Activated CD4-positive, alpha-beta T cell treated with anti-CD3 and anti-CD28 coated beads for 36 hours (primary cell): ENCODE results near the gene GUCA1A. TPM values are rescaled to one million over a fixed set of nuclear protein-coding genes. Genes with fewer than 3 reads are reported as not detected.
"Not testable (repeated sequence)": the region's sequence is repeated elsewhere in the genome, so short reads cannot be mapped to it uniquely, and the experiment has no call there.

Experiments used
- ATAC-seq: fragments of 200-7000 bp; cut with Tn5 transposase; one replicate; pipeline ENCODE4 v1.10.0; 2021; ENCODE audit warnings: mild to moderate bottlenecking, moderate library complexity
- CTCF ChIA-PET: fragments of 350-600 bp; sonication (Branson Sonifier 250); formaldehyde crosslinking; loops from one replicate; lab custom pipeline; 2021; ENCODE audit warnings: antibody characterized with exemption; lab: Charles Lee
- POLR2A ChIA-PET: fragments of 350-600 bp; sonication (Branson Sonifier 250); formaldehyde crosslinking; loops from one replicate; lab custom pipeline; 2021; ENCODE audit warnings: antibody characterized with exemption, inconsistent platforms; lab: Charles Lee
- DNase-seq: peaks from one replicate; pipeline ENCODE4 v3.0.0-alpha.2; 2020
- H3K27ac Mint-ChIP-seq: one replicate; pipeline ENCODE4 v1.8.0; 2021; ENCODE audit warnings: mixed read lengths
- H3K27me3 Mint-ChIP-seq: one replicate; pipeline ENCODE4 v1.8.0; 2021; ENCODE audit warnings: mixed read lengths
- H3K36me3 Mint-ChIP-seq: one replicate; pipeline ENCODE4 v1.8.0; 2021; ENCODE audit warnings: low read depth, mixed read lengths
- H3K4me1 Mint-ChIP-seq: one replicate; pipeline ENCODE4 v1.8.0; 2021; ENCODE audit warnings: mixed read lengths
- H3K4me3 Mint-ChIP-seq: one replicate; pipeline ENCODE4 v1.8.0; 2021; ENCODE audit warnings: mild to moderate bottlenecking, moderate library complexity, mixed read lengths
- H3K9me3 Mint-ChIP-seq: one replicate; pipeline ENCODE4 v1.8.0; 2021; ENCODE audit warnings: low read depth, mixed read lengths
- intact Hi-C, 2 experiments: fragments of 100-400 bp; cut with DNase I in 1 of 2; cut with micrococcal nuclease in 1 of 2; formaldehyde crosslinking; loops; one replicate each; pipeline versions ENCODE4 v1.14.2 to v1.15.1; 2022 to 2024; cut with DNase I, micrococcal nuclease
- total RNA-seq, 2 experiments: library from RNA; stranded (reverse); gene quantifications; one replicate each; pipeline ENCODE4 v1.2.3, GENCODE V29; 2021

GUCA1A gene
- total RNA-seq, 2 experiments from 2014 or later = not detected

- H3K36me3 Mint-ChIP-seq = peaks cover 6% of the 10 kb centered on the region
- H3K27me3 Mint-ChIP-seq = no peaks in the 10 kb centered on the region
- H3K9me3 Mint-ChIP-seq = no peaks in the 10 kb centered on the region
- peaks cover 2% of the 10 kb centered on the region for H3K4me1 Mint-ChIP-seq
- ChIA-PET POLR2A (no interaction called here), CTCF (interaction anchor here (0.6 to 1.6 kb wide), 3 partner anchors 17 to 311 kb away, joined by 3 read pairs; no protein-coding TSS in a partner anchor)
- no peak for DNase-seq
- intact Hi-C loops = no loop called here
- H3K4me3 Mint-ChIP-seq = no peak overlapping the region
- no peak overlapping the region for H3K27ac Mint-ChIP-seq
- ATAC-seq = no peak
Observed at GRCh38 chr6:42195415-42195814, 22.3 kb downstream of the GUCA1A start.

GRCh38 chr6:42197555-42198362 lies 24.6 kb downstream of the GUCA1A start:
- peak; percentile 37 for DNase-seq
- intact Hi-C loops = no loop called here
- H3K36me3 Mint-ChIP-seq = peaks cover 10% of the 10 kb centered on the region

GRCh38 chr6:42199106-42199981 lies 26.2 kb downstream of the GUCA1A start:
- H3K9me3 Mint-ChIP-seq = no peaks in the 10 kb centered on the region
- H3K36me3 Mint-ChIP-seq = peaks cover 10% of the 10 kb centered on the region
- peaks cover 2% of the 10 kb centered on the region for H3K4me1 Mint-ChIP-seq
- no peak overlapping the region for H3K4me3 Mint-ChIP-seq
- no peaks in the 10 kb centered on the region for H3K27me3 Mint-ChIP-seq
- ChIA-PET CTCF (interaction anchor here (0.7 to 1.7 kb wide), 3 partner anchors 15 to 348 kb away, joined by 3 to 6 read pairs (median 3); no protein-coding TSS in a partner anchor), POLR2A (no interaction called here)
- DNase-seq (no peak), ATAC-seq (peak; percentile 65)
- intact Hi-C loops = no loop called here
- no peak overlapping the region for H3K27ac Mint-ChIP-seq

More at GRCh38 chr6:42197555-42198362, 24.6 kb downstream of the GUCA1A start:
- Mint-ChIP-seq H3K4me1 (peaks cover 2% of the 10 kb centered on the region), H3K27me3 (no peaks in the 10 kb centered on the region), H3K9me3 (no peaks in the 10 kb centered on the region), H3K27ac (no peak overlapping the region), H3K4me3 (no peak overlapping the region)
- ChIA-PET CTCF (interaction anchor here (0.6 kb wide), 1 partner anchor 17 kb away, joined by 3 read pairs; no protein-coding TSS in a partner anchor), POLR2A (no interaction called here)
- peak; percentile 80 for ATAC-seq

GRCh38 chr6:42200035-42200434 lies 26.9 kb downstream of the GUCA1A start:
- intact Hi-C loops = no loop called here
- Mint-ChIP-seq H3K4me1 (peaks cover 2% of the 10 kb centered on the region), H3K36me3 (peaks cover 10% of the 10 kb centered on the region), H3K27ac (no peak overlapping the region), H3K27me3 (no peaks in the 10 kb centered on the region), H3K4me3 (no peak overlapping the region), H3K9me3 (no peaks in the 10 kb centered on the region)
- POLR2A ChIA-PET = no interaction called here
- ATAC-seq = no peak
- no peak for DNase-seq
- CTCF ChIA-PET = interaction anchor here (0.7 to 1.7 kb wide), 3 partner anchors 14 to 348 kb away, joined by 3 to 6 read pairs (median 3); no protein-coding TSS in a partner anchor

- peaks cover 2% of the 10 kb centered on the region for H3K4me1 Mint-ChIP-seq
- no peaks in the 10 kb centered on the region for H3K27me3 Mint-ChIP-seq
- DNase-seq (no peak), ATAC-seq (no peak)
- ChIA-PET POLR2A (no interaction called here), CTCF (interaction anchor here (1.7 kb wide), 1 partner anchor 13 kb away, joined by 6 read pairs; no protein-coding TSS in a partner anchor)
- no peak overlapping the region for H3K4me3 Mint-ChIP-seq
- H3K36me3 Mint-ChIP-seq = peaks cover 14% of the 10 kb centered on the region
- H3K27ac Mint-ChIP-seq = no peak overlapping the region
- intact Hi-C loops = no loop called here
- H3K9me3 Mint-ChIP-seq = no peaks in the 10 kb centered on the region
Observed at GRCh38 chr6:42201382-42201781, 28.2 kb downstream of the GUCA1A start.

- H3K36me3 Mint-ChIP-seq = peaks cover 17% of the 10 kb centered on the region
- ChIA-PET CTCF (interaction anchor here (0.7 to 1.9 kb wide), 3 partner anchors 12 to 98 kb away, joined by 3 to 5 read pairs (median 5); partner anchors contain the start of gene MRPS10), POLR2A (interaction anchor here (1.3 kb wide), 1 partner anchor 13 kb away, joined by 4 read pairs; no protein-coding TSS in a partner anchor)
- H3K27ac Mint-ChIP-seq, DNase-seq, H3K27me3 Mint-ChIP-seq, H3K4me3 Mint-ChIP-seq, ATAC-seq, H3K4me1 Mint-ChIP-seq, H3K9me3 Mint-ChIP-seq, intact Hi-C loops: not testable (repeated sequence)
Observed at GRCh38 chr6:42202131-42202915, 29.2 kb downstream of the GUCA1A start.

GRCh38 chr6:42203183-42203582 lies 30.0 kb downstream of the GUCA1A start:
- Mint-ChIP-seq H3K4me1 (peaks cover 5% of the 10 kb centered on the region), H3K27ac (no peak overlapping the region), H3K9me3 (no peaks in the 10 kb centered on the region), H3K27me3 (no peaks in the 10 kb centered on the region), H3K36me3 (peaks cover 23% of the 10 kb centered on the region), H3K4me3 (no peak overlapping the region)
- intact Hi-C loops = no loop called here
- ATAC-seq (no peak), DNase-seq (no peak)
- POLR2A ChIA-PET = interaction anchor here (1.3 kb wide), 1 partner anchor 12 kb away, joined by 4 read pairs; no protein-coding TSS in a partner anchor
- CTCF ChIA-PET = interaction anchor here (0.7 to 1.9 kb wide), 3 partner anchors 11 to 99 kb away, joined by 3 to 5 read pairs (median 5); partner anchors contain the start of gene MRPS10

GRCh38 chr6:42204768-42205282 lies 31.7 kb downstream of the GUCA1A start:
- DNase-seq (no peak), ATAC-seq (no peak)
- Mint-ChIP-seq H3K36me3 (peaks cover 31% of the 10 kb centered on the region), H3K9me3 (no peaks in the 10 kb centered on the region), H3K4me1 (peaks cover 7% of the 10 kb centered on the region), H3K27me3 (no peaks in the 10 kb centered on the region), H3K27ac (no peak overlapping the region), H3K4me3 (no peak overlapping the region)
- intact Hi-C loops = no loop called here
- ChIA-PET POLR2A (no interaction called here), CTCF (interaction anchor here (0.7 to 1.0 kb wide), 4 partner anchors 9 to 165 kb away, joined by 3 to 5 read pairs (median 3); no protein-coding TSS in a partner anchor)

GRCh38 chr6:42207559-42207958 lies 34.4 kb downstream of the GUCA1A start:
- H3K4me1 Mint-ChIP-seq, H3K27ac Mint-ChIP-seq, H3K9me3 Mint-ChIP-seq, H3K4me3 Mint-ChIP-seq, intact Hi-C loops, POLR2A ChIA-PET, ATAC-seq, DNase-seq, H3K27me3 Mint-ChIP-seq: not testable (repeated sequence)
- H3K36me3 Mint-ChIP-seq = peaks cover 32% of the 10 kb centered on the region
- CTCF ChIA-PET = interaction anchor here (2.6 kb wide), 1 partner anchor 9 kb away, joined by 5 read pairs; the partner anchor contains the start of gene MRPS10

- no peak for ATAC-seq
- Mint-ChIP-seq H3K36me3 (peaks cover 43% of the 10 kb centered on the region), H3K4me3 (no peak overlapping the region), H3K9me3 (no peaks in the 10 kb centered on the region), H3K4me1 (peaks cover 20% of the 10 kb centered on the region), H3K27me3 (no peaks in the 10 kb centered on the region), H3K27ac (no peak overlapping the region)
- DNase-seq = no peak
- CTCF ChIA-PET = no interaction called here
- intact Hi-C loops = no loop called here
- POLR2A ChIA-PET = no interaction called here
Observed at GRCh38 chr6:42210551-42210950, 37.4 kb downstream of the GUCA1A start.
